Endothelial cell of umbilical vein (primary cell): ENCODE results near the gene PPM1F.

Experiments used
- EZH2 ChIP-seq: IDR thresholded peaks from 2 replicates; pipeline ENCODE4 v1.6.1; 2012; ENCODE audit warnings: borderline replicate concordance, low read depth, mild to moderate bottlenecking, moderate library complexity, low read length, inconsistent platforms; ENCODE audit not compliant: severe bottlenecking
- FOS ChIP-seq: IDR thresholded peaks from 2 replicates; pipeline ENCODE4 v1.6.1; 2011; ENCODE audit warnings: mild to moderate bottlenecking, low read length, moderate library complexity, borderline replicate concordance; ENCODE audit not compliant: insufficient read depth
- GATA2 ChIP-seq: IDR thresholded peaks from 2 replicates; pipeline ENCODE4 v1.7.0; 2011; ENCODE audit warnings: low read depth, mild to moderate bottlenecking, moderate library complexity, mixed read lengths, low read length; ENCODE audit not compliant: insufficient read length, insufficient read depth
- JUN ChIP-seq: IDR thresholded peaks from 2 replicates; pipeline ENCODE4 v1.6.1; 2011; ENCODE audit warnings: borderline replicate concordance, low read depth; ENCODE audit not compliant: insufficient read length, insufficient read depth
- MAX ChIP-seq: IDR thresholded peaks from 2 replicates; pipeline ENCODE4 v1.6.1; 2011; ENCODE audit not compliant: insufficient read depth, insufficient read length
- MYC ChIP-seq: IDR thresholded peaks from one replicate; pipeline ENCODE4 v1.6.1; 2011; ENCODE audit warnings: mild to moderate bottlenecking, low read depth, low read length
- POLR2A ChIP-seq: IDR thresholded peaks from 2 replicates; pipeline ENCODE4 v1.6.1; 2012; ENCODE audit warnings: low read depth, mild to moderate bottlenecking, control low read depth, low read length
- POLR2AphosphoS5 ChIP-seq: IDR thresholded peaks from 2 replicates; pipeline ENCODE4 v1.6.1; 2012; ENCODE audit warnings: low read depth, mild to moderate bottlenecking, control low read depth, low read length, moderate library complexity; ENCODE audit not compliant: insufficient read depth
- TF ChIP-seq, protein P1 (sequence below), 2 donors: IDR thresholded peaks; 1 replicate in 1 of 2; 2 replicates in 1 of 2; pipeline ENCODE4 v1.5.1; 2011; ENCODE audit warnings: low read length in 2 of 2, mild to moderate bottlenecking in 2 of 2, moderate library complexity in 2 of 2, control low read depth in 1 of 2, inconsistent platforms in 1 of 2, low read depth in 1 of 2; ENCODE audit not compliant: insufficient read depth in 1 of 2; ENCODE audit errors: extremely low read depth in 1 of 2

- TF ChIP-seq, protein P1, sequence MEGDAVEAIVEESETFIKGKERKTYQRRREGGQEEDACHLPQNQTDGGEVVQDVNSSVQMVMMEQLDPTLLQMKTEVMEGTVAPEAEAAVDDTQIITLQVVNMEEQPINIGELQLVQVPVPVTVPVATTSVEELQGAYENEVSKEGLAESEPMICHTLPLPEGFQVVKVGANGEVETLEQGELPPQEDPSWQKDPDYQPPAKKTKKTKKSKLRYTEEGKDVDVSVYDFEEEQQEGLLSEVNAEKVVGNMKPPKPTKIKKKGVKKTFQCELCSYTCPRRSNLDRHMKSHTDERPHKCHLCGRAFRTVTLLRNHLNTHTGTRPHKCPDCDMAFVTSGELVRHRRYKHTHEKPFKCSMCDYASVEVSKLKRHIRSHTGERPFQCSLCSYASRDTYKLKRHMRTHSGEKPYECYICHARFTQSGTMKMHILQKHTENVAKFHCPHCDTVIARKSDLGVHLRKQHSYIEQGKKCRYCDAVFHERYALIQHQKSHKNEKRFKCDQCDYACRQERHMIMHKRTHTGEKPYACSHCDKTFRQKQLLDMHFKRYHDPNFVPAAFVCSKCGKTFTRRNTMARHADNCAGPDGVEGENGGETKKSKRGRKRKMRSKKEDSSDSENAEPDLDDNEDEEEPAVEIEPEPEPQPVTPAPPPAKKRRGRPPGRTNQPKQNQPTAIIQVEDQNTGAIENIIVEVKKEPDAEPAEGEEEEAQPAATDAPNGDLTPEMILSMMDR (IDR thresholded peaks at IDR 0.05; ENCODE audit: extremely low read depth in 1 of 2, insufficient read depth in 1 of 2, low read depth in 1 of 2, low read length in 2 of 2), result no peak
- no peak for TF ChIP-seq MAX
- no peak for TF ChIP-seq MYC
- TF ChIP-seq POLR2AphosphoS5, result no peak
- TF ChIP-seq POLR2A, result no peak
- no peak for TF ChIP-seq FOS
- no peak for TF ChIP-seq EZH2
- no peak for TF ChIP-seq JUN
- TF ChIP-seq GATA2, result no peak
These were observed 20.3 kb downstream of the PPM1F start for GRCh38 chr22:21932347-21932746.
